SK-N-SH (cell line): Measurements from ENCODE around the gene SKI. TPM values are rescaled to one million over a fixed set of nuclear protein-coding genes. Genes with fewer than 3 reads are reported as not detected.

Experiments used
- CTCF ChIA-PET: fragments of 300-600, 350-600 bp; formaldehyde crosslinking; extraction: SDS; loops from one replicate; lab custom pipeline; 2021; lab: Yijun Ruan, JAX
- POLR2A ChIA-PET: fragments of 350-600 bp; sonication (Branson Sonifier 250); formaldehyde crosslinking; extraction: SDS; loops from one replicate; lab custom pipeline; 2020; ENCODE audit warnings: antibody characterized with exemption, inconsistent platforms; lab: Yijun Ruan, JAX
- DNase-seq: peaks from one replicate; pipeline ENCODE4 v3.0.0; 2012
- H2AFZ ChIP-seq: fragments of 200-600 bp; sonication (generic); 2 replicates; pipeline ENCODE4 v1.8.1; 2016; ENCODE audit warnings: antibody characterized with exemption, mild to moderate bottlenecking, low read depth
- H3F3A ChIP-seq: fragments of 200-600 bp; sonication (generic); replicated peaks from 2 replicates; pipeline ENCODE3; 2016; ENCODE audit warnings: antibody characterized with exemption, mild to moderate bottlenecking; ENCODE audit not compliant: insufficient read depth
- H3K27ac ChIP-seq, 2 experiments: fragments of 200-500 bp in 1 of 2; fragments of 200-600 bp in 1 of 2; sonication (Bioruptor generic) in 1 of 2; sonication (generic), shearing (Covaris generic) in 1 of 2; 2 replicates each; pipeline versions ENCODE4 v1.5.1 to v1.6.1; 2014 to 2016; ENCODE audit warnings: low read depth in 2 of 2, inconsistent platforms in 1 of 2, low read length in 1 of 2, mild to moderate bottlenecking in 1 of 2, mixed read lengths in 1 of 2
- H3K27me3 ChIP-seq: fragments of 200-600 bp; sonication (generic), shearing (Covaris generic); 2 replicates; pipeline ENCODE4 v1.6.1; 2016; ENCODE audit warnings: mixed run types; ENCODE audit not compliant: insufficient read depth
- H3K36me3 ChIP-seq, 2 experiments: fragments of 200-500 bp in 1 of 2; fragments of 200-600 bp in 1 of 2; sonication (Bioruptor generic) in 1 of 2; sonication (generic) in 1 of 2; replicated peaks in 1 of 2; 2 replicates each; pipeline versions ENCODE3 to v1.5.1; 2014 to 2016; ENCODE audit warnings: low read length in 1 of 2, mild to moderate bottlenecking in 1 of 2; ENCODE audit not compliant: insufficient read depth in 2 of 2, control insufficient read depth in 1 of 2
- H3K4me1 ChIP-seq, 2 experiments: fragments of 200-500 bp in 1 of 2; fragments of 200-600 bp in 1 of 2; sonication (Bioruptor generic) in 1 of 2; sonication (generic), shearing (Covaris generic) in 1 of 2; 2 replicates each; pipeline versions ENCODE4 v1.5.1 to v1.6.1; 2014 to 2016; ENCODE audit warnings: low read depth in 1 of 2, low read length in 1 of 2, mixed run types in 1 of 2; ENCODE audit not compliant: insufficient read depth in 2 of 2, control insufficient read depth in 1 of 2
- H3K4me2 ChIP-seq: fragments of 200-600 bp; sonication (generic), shearing (Covaris generic); 2 replicates; pipeline ENCODE4 v1.6.1; 2017; ENCODE audit warnings: mixed run types
- H3K4me3 ChIP-seq, 2 experiments: fragments of 200-500 bp in 1 of 2; fragments of 200-600 bp in 1 of 2; sonication (Bioruptor generic) in 1 of 2; sonication (generic), shearing (Covaris generic) in 1 of 2; 2 replicates each; pipeline versions ENCODE4 v1.5.1 to v1.8.1; 2014 to 2016; ENCODE audit warnings: low read depth in 2 of 2, inconsistent platforms in 1 of 2, low read length in 1 of 2, mild to moderate bottlenecking in 1 of 2, mixed read lengths in 1 of 2, moderate library complexity in 1 of 2
- H3K79me2 ChIP-seq: fragments of 200-600 bp; sonication (generic); 2 replicates; pipeline ENCODE4 v1.8.1; 2017; ENCODE audit warnings: mild to moderate bottlenecking; ENCODE audit not compliant: insufficient read depth
- H3K9ac ChIP-seq: fragments of 200-600 bp; sonication (generic); 2 replicates; pipeline ENCODE4 v1.6.1; 2017; ENCODE audit warnings: mixed run types
- H3K9me2 ChIP-seq: fragments of 200-600 bp; sonication (generic); 2 replicates; pipeline ENCODE4 v1.6.1; 2017; ENCODE audit warnings: mixed run types
- H3K9me3 ChIP-seq: fragments of 200-600 bp; sonication (generic); 2 replicates; pipeline ENCODE4 v1.6.1; 2017; ENCODE audit warnings: mixed run types, mild to moderate bottlenecking, moderate library complexity
- H4K20me1 ChIP-seq: fragments of 200-600 bp; sonication (generic); 2 replicates; pipeline ENCODE4 v1.6.1; 2017; ENCODE audit warnings: mild to moderate bottlenecking, mixed run types; ENCODE audit not compliant: insufficient read depth
- CHD2 ChIP-seq: fragments of 150-350 bp; IDR thresholded peaks from 2 replicates; pipeline ENCODE4 v1.6.1; 2018; ENCODE audit warnings: low read length; ENCODE audit not compliant: partially characterized antibody
- ELF1 ChIP-seq: IDR thresholded peaks from 2 replicates; pipeline ENCODE4 v1.4.0; 2012
- EP300 ChIP-seq, 2 experiments: IDR thresholded peaks; 2 replicates each; pipeline versions ENCODE4 v1.4.0 to v1.6.1; 2012; ENCODE audit warnings: borderline replicate concordance in 1 of 2, low read depth in 1 of 2, low read length in 1 of 2
- FOSL2 ChIP-seq: IDR thresholded peaks from 2 replicates; pipeline ENCODE4 v1.4.0; 2012; ENCODE audit warnings: low read depth, mild to moderate bottlenecking, moderate library complexity, borderline replicate concordance
- FOXM1 ChIP-seq: IDR thresholded peaks from 2 replicates; pipeline ENCODE4 v1.4.0; 2012; ENCODE audit warnings: low read depth, mild to moderate bottlenecking
- GATA2 ChIP-seq: sonication (generic); formaldehyde crosslinking; IDR thresholded peaks from 2 replicates; pipeline ENCODE4 v1.5.0; 2020; ENCODE audit warnings: mild to moderate bottlenecking, missing genetic modification reagents
- JUND ChIP-seq: IDR thresholded peaks from 2 replicates; pipeline ENCODE4 v1.4.0; 2012
- MEF2A ChIP-seq: IDR thresholded peaks from 2 replicates; pipeline ENCODE4 v1.4.0; 2012; ENCODE audit warnings: low read depth, borderline replicate concordance
- NRF1 ChIP-seq: IDR thresholded peaks from 2 replicates; pipeline ENCODE4 v1.6.1; 2012; ENCODE audit warnings: low read depth, mild to moderate bottlenecking, low read length
- POLR2AphosphoS5 ChIP-seq: IDR thresholded peaks from 2 replicates; pipeline ENCODE4 v1.6.1; 2012; ENCODE audit warnings: low read depth, low read length
- RCOR1 ChIP-seq: fragments of 150-350 bp; IDR thresholded peaks from 2 replicates; pipeline ENCODE4 v1.6.1; 2017; ENCODE audit warnings: antibody characterized with exemption, low read length
- RXRA ChIP-seq: IDR thresholded peaks from 2 replicates; pipeline ENCODE4 v1.4.0; 2012; ENCODE audit warnings: low read depth, mild to moderate bottlenecking, borderline replicate concordance
- SIN3A ChIP-seq: IDR thresholded peaks from 2 replicates; pipeline ENCODE4 v1.6.1; 2012; ENCODE audit warnings: low read depth, mild to moderate bottlenecking, low read length, moderate library complexity, borderline replicate concordance
- SMC3 ChIP-seq: IDR thresholded peaks from 2 replicates; pipeline ENCODE4 v1.6.1; 2012; ENCODE audit warnings: low read depth, low read length, improper control_type of control experiment
- WGBS: methylation state at CpG from one replicate; pipeline ENCODE4 v1.1.6; 2017; ENCODE audit warnings: low lambda C conversion rate; 5-methylcytosine and 5-hydroxymethylcytosine counted together
- polyA plus RNA-seq, 3 experiments: library from polyadenylated mRNA; depleted of rRNA; stranded (reverse); fragments of >200 nt; gene quantifications; 2 replicates each; pipeline ENCODE4 v1.2.3, GENCODE V29; 2012
- TF ChIP-seq, protein P1 (sequence below): IDR thresholded peaks from 2 replicates; pipeline ENCODE4 v1.4.0; 2012; ENCODE audit warnings: low read depth, borderline replicate concordance
- TF ChIP-seq, protein P2 (sequence below): IDR thresholded peaks from 2 replicates; pipeline ENCODE4 v1.4.0; 2012; ENCODE audit warnings: low read depth
- TF ChIP-seq, protein P3 (sequence below): fragments of 200-600 bp; sonication (generic); IDR thresholded peaks from 2 replicates; pipeline ENCODE4 v1.6.1; 2017; ENCODE audit warnings: antibody characterized with exemption, mild to moderate bottlenecking, moderate library complexity

Gene SKI
- polyA plus RNA-seq, 1 of the 3 experiments (the other 2 are of a cell fraction): 7.2 TPM

DNA sequence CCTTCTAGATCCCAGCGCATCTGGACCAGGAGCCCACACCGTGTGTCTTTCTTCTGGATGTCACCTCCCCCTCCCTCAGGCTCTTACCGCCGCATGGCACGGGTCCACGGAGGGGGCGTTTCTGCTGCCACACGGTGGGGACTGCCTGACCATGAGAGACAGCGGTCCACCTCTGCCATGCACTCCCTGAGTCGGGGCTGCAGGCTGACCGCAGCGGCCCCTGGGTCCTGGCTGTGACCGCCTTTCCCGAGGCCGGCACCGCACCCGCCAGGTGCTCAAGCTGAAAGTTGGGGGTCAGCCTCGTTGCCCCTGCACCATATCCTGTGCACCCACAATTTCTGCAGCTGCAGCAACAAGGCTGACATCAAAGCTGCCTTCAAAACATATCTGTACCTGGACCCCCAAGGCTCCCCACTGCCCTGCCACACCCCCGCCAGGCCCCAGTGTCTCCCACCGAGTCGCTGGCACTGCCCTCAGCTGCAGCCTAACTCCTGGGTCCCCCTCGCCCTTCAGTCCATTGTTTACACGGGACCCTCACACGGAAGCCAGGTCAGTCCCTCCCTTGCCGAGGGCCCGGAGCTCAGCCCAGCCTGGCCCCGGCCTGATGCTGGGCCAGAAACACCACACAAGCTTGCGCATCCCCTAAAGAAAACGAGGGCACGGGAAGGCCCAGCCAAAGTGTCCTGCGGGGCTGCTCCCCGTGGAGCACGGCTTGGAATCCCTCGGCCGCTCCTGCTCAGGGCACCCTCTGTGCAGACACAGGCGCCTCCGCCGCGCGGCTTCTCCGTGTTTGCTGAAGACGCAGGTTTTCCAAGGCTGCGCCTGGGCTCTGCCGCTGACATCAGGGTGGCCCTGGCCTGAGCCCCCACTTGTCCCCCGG is 111.3 kb downstream of the SKI start:
- H3K9me3 ChIP-seq: no peaks in the 10 kb centered on the region
- ChIA-PET POLR2A (no interaction called here), CTCF (interaction anchor here (0.7 to 1.5 kb wide), 2 partner anchors 24 to 42 kb away, joined by 3 to 7 read pairs; no protein-coding TSS in a partner anchor)
- no peaks in the 10 kb centered on the region for H3K36me3 ChIP-seq
- peaks cover 0 to 13% of the 10 kb centered on the region in 2 experiments; a peak in 1 of 4 replicates for H3K4me1 ChIP-seq
- H3K9me2 ChIP-seq: no peaks in the 10 kb centered on the region
- no peak for DNase-seq
- no peaks in the 10 kb centered on the region for H3K79me2 ChIP-seq
- no peak overlapping the region for H3K4me3 ChIP-seq
- H3K4me2 ChIP-seq: no peak overlapping the region
- H3F3A ChIP-seq: no peaks in the 10 kb centered on the region
- H4K20me1 ChIP-seq: no peaks in the 10 kb centered on the region
- H3K27ac ChIP-seq: no peak overlapping the region
- no peak overlapping the region for H2AFZ ChIP-seq
- no peaks in the 10 kb centered on the region for H3K27me3 ChIP-seq
- TF ChIP-seq CHD2: no peak
- TF ChIP-seq NRF1: no peak
- H3K9ac ChIP-seq: no peak overlapping the region
- WGBS: 82% methylated on average over 18 of the region's 45 CpGs

DNA sequence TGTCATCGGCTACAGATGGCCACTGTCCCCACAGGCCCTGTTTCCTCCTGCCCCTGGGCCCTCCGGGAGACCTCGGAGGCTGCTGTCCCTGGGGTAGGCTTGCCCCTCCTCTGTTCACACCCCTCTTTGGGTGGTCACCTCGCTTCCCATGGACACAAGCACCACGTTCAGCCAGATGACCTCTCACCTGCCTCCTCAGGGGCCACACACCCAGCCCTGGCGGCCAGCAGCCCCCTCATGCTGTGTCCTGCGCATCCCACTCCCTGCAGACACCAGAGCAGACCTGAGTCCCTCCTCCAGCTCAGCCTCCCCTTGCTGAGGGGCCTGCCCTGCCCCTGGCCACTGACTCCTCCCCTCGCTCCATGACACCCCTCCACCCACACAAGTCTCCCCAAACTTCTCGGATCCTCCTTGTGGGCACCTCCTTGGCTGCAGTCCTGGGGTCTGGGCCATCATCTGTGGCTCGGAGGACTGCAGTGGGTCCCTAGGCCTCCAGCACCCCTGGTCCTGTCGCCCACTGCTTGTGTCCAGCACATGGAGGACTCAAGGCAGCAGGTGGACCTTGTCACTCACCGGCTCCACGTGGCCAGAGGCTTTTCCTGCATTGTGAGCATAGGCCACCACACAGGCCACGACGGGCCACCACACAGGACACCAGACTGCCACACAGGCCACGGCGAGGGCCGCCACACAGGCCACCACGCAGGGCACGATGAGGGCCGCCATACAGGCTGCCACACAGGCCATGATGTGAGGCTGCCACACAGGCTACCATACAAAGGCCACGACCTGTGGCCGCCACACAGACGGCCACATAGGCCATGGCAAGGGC is 112.2 kb downstream of the SKI start:
- H3K4me3 ChIP-seq: no peak overlapping the region
- H2AFZ ChIP-seq: no peak overlapping the region
- no peaks in the 10 kb centered on the region for H3K27me3 ChIP-seq
- H3K4me1 ChIP-seq: peaks cover 0 to 16% of the 10 kb centered on the region in 2 experiments; a peak in 1 of 4 replicates
- no peak overlapping the region for H3K9ac ChIP-seq
- ChIA-PET CTCF (interaction anchor here (0.7 to 1.5 kb wide), 2 partner anchors 25 to 41 kb away, joined by 3 to 7 read pairs; no protein-coding TSS in a partner anchor), POLR2A (no interaction called here)
- TF ChIP-seq, protein P1, sequence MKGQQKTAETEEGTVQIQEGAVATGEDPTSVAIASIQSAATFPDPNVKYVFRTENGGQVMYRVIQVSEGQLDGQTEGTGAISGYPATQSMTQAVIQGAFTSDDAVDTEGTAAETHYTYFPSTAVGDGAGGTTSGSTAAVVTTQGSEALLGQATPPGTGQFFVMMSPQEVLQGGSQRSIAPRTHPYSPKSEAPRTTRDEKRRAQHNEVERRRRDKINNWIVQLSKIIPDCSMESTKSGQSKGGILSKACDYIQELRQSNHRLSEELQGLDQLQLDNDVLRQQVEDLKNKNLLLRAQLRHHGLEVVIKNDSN: no peak
- no peak for TF ChIP-seq RXRA
- TF ChIP-seq FOSL2: no peak
- no peak for TF ChIP-seq RCOR1
- no peak for TF ChIP-seq GATA2 (CRISPR knock-in tag)
- H3K79me2 ChIP-seq: no peaks in the 10 kb centered on the region
- 56% methylated on average over 6 of the region's 24 CpGs for WGBS
- H3K27ac ChIP-seq: no peak overlapping the region
- no peak overlapping the region for H3K4me2 ChIP-seq
- no peak for DNase-seq
- H3K9me2 ChIP-seq: no peaks in the 10 kb centered on the region
- H4K20me1 ChIP-seq: no peaks in the 10 kb centered on the region
- H3F3A ChIP-seq: no peaks in the 10 kb centered on the region
- no peaks in the 10 kb centered on the region for H3K9me3 ChIP-seq
- no peaks in the 10 kb centered on the region for H3K36me3 ChIP-seq

DNA sequence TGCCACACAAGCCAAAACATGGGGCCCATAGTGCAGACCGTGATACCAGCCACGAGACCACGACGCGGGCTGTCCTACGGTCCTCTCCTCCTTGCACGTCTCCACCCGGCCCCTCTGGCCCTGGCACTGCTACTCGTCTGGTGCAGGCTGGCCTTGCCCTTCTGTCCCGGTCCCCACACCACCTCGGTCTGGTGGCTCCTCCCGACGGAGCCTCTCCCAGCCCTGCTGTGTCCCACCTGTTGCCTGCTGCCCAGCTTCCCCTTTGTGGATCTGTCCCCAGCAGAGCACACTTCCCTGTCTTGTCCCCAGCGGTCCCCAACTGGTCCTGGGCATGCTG is 112.8 kb downstream of the SKI start:
- H3K4me3 ChIP-seq: no peak overlapping the region
- no peaks in the 10 kb centered on the region for H3K9me3 ChIP-seq
- POLR2A ChIA-PET: no interaction called here
- H3K27me3 ChIP-seq: no peaks in the 10 kb centered on the region
- no peak overlapping the region for H3K9ac ChIP-seq
- no peaks in the 10 kb centered on the region for H3K36me3 ChIP-seq
- H3K79me2 ChIP-seq: no peaks in the 10 kb centered on the region
- no peak for DNase-seq
- H3K9me2 ChIP-seq: no peaks in the 10 kb centered on the region
- H3K4me1 ChIP-seq: peaks cover 0 to 20% of the 10 kb centered on the region in 2 experiments; a peak in 1 of 4 replicates
- H4K20me1 ChIP-seq: no peaks in the 10 kb centered on the region
- no peaks in the 10 kb centered on the region for H3F3A ChIP-seq
- no peak overlapping the region for H3K27ac ChIP-seq
- no peak overlapping the region for H2AFZ ChIP-seq
- CTCF ChIA-PET: no interaction called here
- H3K4me2 ChIP-seq: no peak overlapping the region
- 81% methylated on average over 4 of the region's 14 CpGs for WGBS
- TF ChIP-seq SMC3 (no peak), POLR2AphosphoS5 (no peak), JUND (no peak), SIN3A (no peak), ELF1 (no peak), EP300 (IDR thresholded peaks at IDR 0.05; ENCODE audit: borderline replicate concordance in 1 of 2, low read depth in 1 of 2, low read length in 1 of 2) (no peak), MEF2A (no peak), RXRA (no peak), FOXM1 (no peak)
- TF ChIP-seq, protein P2, sequence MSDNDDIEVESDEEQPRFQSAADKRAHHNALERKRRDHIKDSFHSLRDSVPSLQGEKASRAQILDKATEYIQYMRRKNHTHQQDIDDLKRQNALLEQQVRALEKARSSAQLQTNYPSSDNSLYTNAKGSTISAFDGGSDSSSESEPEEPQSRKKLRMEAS: no peak
- TF ChIP-seq, protein P3, sequence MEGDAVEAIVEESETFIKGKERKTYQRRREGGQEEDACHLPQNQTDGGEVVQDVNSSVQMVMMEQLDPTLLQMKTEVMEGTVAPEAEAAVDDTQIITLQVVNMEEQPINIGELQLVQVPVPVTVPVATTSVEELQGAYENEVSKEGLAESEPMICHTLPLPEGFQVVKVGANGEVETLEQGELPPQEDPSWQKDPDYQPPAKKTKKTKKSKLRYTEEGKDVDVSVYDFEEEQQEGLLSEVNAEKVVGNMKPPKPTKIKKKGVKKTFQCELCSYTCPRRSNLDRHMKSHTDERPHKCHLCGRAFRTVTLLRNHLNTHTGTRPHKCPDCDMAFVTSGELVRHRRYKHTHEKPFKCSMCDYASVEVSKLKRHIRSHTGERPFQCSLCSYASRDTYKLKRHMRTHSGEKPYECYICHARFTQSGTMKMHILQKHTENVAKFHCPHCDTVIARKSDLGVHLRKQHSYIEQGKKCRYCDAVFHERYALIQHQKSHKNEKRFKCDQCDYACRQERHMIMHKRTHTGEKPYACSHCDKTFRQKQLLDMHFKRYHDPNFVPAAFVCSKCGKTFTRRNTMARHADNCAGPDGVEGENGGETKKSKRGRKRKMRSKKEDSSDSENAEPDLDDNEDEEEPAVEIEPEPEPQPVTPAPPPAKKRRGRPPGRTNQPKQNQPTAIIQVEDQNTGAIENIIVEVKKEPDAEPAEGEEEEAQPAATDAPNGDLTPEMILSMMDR: no peak
